Measurements from ENCODE around the gene DNAJB6. TPM values are rescaled to one million over a fixed set of nuclear protein-coding genes. Genes with fewer than 3 reads are reported as not detected.

Gene DNAJB6
- total RNA-seq, 4 donors from 2014 or later, result 152 to 230 (median 185) TPM

- WGBS, result 90% methylated on average over 23 of the region's 23 CpGs
- TF ChIP-seq CTCF (IDR thresholded peaks at IDR 0.05) (no peak), POLR2AphosphoS5 (IDR thresholded peaks at IDR 0.05) (no peak), EP300 (IDR thresholded peaks at IDR 0.05) (no peak), POLR2A (IDR thresholded peaks at IDR 0.05) (no peak)
- no peak overlapping the region for H3K4me3 ChIP-seq
These were observed 85.5 kb downstream of the DNAJB6 start for GRCh38 chr7:157422279-157422678.

GRCh38 chr7:157423348-157423747, 86.5 kb downstream of the DNAJB6 start:
- DNase-seq (ENCODE audit: low spot score in 2 of 2), result no peak
- H3K4me1 ChIP-seq, result no peaks in the 10 kb centered on the region
- TF ChIP-seq POLR2AphosphoS5 (IDR thresholded peaks at IDR 0.05) (no peak), EP300 (IDR thresholded peaks at IDR 0.05) (no peak), CTCF (IDR thresholded peaks at IDR 0.05) (no peak), POLR2A (IDR thresholded peaks at IDR 0.05) (no peak)
- peaks cover 13% of the 10 kb centered on the region for H3K36me3 ChIP-seq
- no peaks in the 10 kb centered on the region for H3K9me3 ChIP-seq
- H3K27me3 ChIP-seq, result no peaks in the 10 kb centered on the region
- 59% methylated on average over 12 of the region's 12 CpGs for WGBS
- H3K27ac ChIP-seq, result no peak overlapping the region
- H3K4me3 ChIP-seq, result no peak overlapping the region

More at GRCh38 chr7:157422279-157422678, 85.5 kb downstream of the DNAJB6 start:
- Histone ChIP-seq H3K9me3 (no peaks in the 10 kb centered on the region), H3K27me3 (no peaks in the 10 kb centered on the region), H3K27ac (no peak overlapping the region), H3K4me1 (no peaks in the 10 kb centered on the region), H3K36me3 (peaks cover 21% of the 10 kb centered on the region)
- DNase-seq (ENCODE audit: low spot score in 2 of 2), result no peak

- 73% methylated on average over 22 of the region's 31 CpGs for WGBS
- Histone ChIP-seq H3K27me3 (no peaks in the 10 kb centered on the region), H3K4me3 (no peak overlapping the region), H3K36me3 (peaks cover 6% of the 10 kb centered on the region), H3K27ac (no peak overlapping the region), H3K9me3 (no peaks in the 10 kb centered on the region), H3K4me1 (no peaks in the 10 kb centered on the region)
- no peak for DNase-seq (ENCODE audit: low spot score in 2 of 2)
- TF ChIP-seq EP300 (IDR thresholded peaks at IDR 0.05) (no peak), POLR2AphosphoS5 (IDR thresholded peaks at IDR 0.05) (no peak), CTCF (IDR thresholded peaks at IDR 0.05) (no peak), POLR2A (IDR thresholded peaks at IDR 0.05) (no peak)
These were observed 87.2 kb downstream of the DNAJB6 start for GRCh38 chr7:157423886-157424565.

GRCh38 chr7:157425137-157425731, 88.4 kb downstream of the DNAJB6 start:
- H3K27ac ChIP-seq, result no peak overlapping the region
- TF ChIP-seq POLR2A (IDR thresholded peaks at IDR 0.05) (no peak), EP300 (IDR thresholded peaks at IDR 0.05) (no peak), POLR2AphosphoS5 (IDR thresholded peaks at IDR 0.05) (no peak), CTCF (IDR thresholded peaks at IDR 0.05) (no peak)
- DNase-seq (ENCODE audit: low spot score in 2 of 2), result no peak
- no peaks in the 10 kb centered on the region for H3K9me3 ChIP-seq
- WGBS, result 58% methylated on average over 13 of the region's 18 CpGs
- no peaks in the 10 kb centered on the region for H3K27me3 ChIP-seq
- H3K4me1 ChIP-seq, result no peaks in the 10 kb centered on the region
- H3K4me3 ChIP-seq, result no peak overlapping the region
- peaks cover 6% of the 10 kb centered on the region for H3K36me3 ChIP-seq

GRCh38 chr7:157425761-157426160, 89.0 kb downstream of the DNAJB6 start:
- no peaks in the 10 kb centered on the region for H3K9me3 ChIP-seq
- no peak overlapping the region for H3K4me3 ChIP-seq
- no peak for DNase-seq (ENCODE audit: low spot score in 2 of 2)
- WGBS, result 89% methylated on average over 19 of the region's 19 CpGs
- H3K36me3 ChIP-seq, result peaks cover 6% of the 10 kb centered on the region
- TF ChIP-seq POLR2A (IDR thresholded peaks at IDR 0.05) (no peak), CTCF (IDR thresholded peaks at IDR 0.05) (no peak), POLR2AphosphoS5 (IDR thresholded peaks at IDR 0.05) (no peak), EP300 (IDR thresholded peaks at IDR 0.05) (no peak)
- H3K27ac ChIP-seq, result no peak overlapping the region
- H3K27me3 ChIP-seq, result no peaks in the 10 kb centered on the region
- H3K4me1 ChIP-seq, result no peaks in the 10 kb centered on the region

Measured in suprapubic skin (tissue), 4 donors.